GM18868 (cell line): ENCODE measurements around the gene ADRB2.

ENCODE experiments used
- ATAC-seq: cut with Tn5 transposase; IDR thresholded peaks from one replicate; pipeline ENCODE4 v1.9.1; 2021; ENCODE audit warnings: mild to moderate bottlenecking, moderate library complexity; ENCODE audit not compliant: unreplicated experiment

ADRB2 gene

DNA sequence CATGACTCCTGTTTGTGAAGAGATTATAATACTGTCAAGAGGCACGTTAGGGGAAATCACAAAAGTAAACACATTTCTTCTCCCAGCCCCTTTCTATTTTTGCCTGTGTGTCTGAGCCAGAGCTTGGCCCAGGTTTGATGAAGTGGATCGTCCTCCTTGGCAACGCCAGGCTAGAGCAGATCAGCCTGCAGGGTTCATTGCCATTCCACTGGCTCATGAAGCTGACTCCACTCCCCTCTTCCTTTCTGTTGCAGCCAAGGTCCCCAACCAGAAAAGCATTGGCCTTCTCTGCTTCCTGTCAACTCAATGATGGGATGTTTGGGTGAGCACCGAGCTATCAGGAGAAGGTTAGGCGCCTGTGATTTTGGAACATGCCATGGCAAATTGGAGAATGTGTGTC is 3.3 kb downstream of the ADRB2 start:
- ATAC-seq = no peak

DNA sequence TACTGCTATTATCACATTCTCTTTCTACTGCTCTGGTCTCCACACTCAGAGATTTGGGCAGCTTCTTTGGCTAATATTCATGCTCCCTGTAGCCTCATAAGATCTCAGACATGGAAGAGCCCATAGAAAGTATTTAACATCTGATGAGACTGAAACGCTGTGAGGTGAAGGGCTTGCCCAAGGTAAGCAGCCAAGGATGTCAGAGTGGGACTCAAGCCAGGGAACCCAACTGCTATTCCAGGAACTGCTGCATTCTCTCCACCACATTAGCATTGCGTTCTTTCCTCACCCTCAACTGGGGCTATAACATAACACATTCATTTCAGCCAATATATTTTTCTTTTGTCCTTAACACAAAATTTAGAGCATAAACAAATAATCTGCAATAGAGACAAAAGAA is 3.8 kb downstream of the ADRB2 start:
- ATAC-seq = no peak

DNA sequence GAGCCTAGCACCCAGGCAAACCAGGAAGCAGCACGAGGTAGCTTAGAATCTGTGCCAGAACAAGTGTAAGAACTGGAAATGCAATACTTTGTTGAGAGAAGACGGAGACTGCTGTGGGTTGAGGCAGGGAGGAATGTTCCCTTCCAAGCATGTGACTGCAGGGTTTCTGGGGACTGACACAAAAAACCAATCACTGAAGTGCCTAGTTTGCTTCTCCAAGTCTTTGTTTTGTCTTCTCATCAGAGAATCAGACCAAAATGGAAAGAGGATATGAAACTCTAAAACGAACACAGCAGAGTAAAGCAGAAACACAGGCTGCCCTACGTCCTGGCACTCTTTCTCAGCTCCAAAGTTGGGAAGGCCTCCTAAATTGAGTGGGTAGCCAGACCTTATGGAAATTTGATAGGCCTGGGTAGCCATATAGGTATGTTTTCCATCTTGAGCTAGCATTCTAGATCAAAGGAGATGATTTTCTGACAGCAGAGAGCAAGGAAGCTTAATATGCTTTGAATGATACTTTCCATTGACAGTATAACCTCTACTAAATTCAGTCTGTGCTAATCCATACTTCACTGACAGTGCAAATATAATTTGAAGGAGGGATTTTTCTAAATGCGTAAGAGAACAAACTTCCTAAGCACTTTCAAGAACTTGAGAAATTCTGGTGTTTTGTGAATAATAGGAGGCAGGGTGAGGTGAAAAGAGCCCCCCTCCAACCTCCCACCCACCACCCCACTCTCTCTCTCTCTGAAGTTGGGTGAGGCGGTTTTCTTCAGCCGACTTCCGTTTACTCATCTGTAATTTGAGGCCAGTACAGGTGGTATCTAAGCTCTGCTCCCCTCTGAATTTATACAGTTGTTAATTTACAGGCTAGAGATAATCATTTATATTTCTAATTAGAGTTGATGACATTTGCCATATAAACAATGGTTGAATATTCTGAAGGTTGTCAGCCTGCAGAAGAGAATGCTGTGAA is 5.5 kb downstream of the ADRB2 start:
- peak; percentile 85 for ATAC-seq

DNA sequence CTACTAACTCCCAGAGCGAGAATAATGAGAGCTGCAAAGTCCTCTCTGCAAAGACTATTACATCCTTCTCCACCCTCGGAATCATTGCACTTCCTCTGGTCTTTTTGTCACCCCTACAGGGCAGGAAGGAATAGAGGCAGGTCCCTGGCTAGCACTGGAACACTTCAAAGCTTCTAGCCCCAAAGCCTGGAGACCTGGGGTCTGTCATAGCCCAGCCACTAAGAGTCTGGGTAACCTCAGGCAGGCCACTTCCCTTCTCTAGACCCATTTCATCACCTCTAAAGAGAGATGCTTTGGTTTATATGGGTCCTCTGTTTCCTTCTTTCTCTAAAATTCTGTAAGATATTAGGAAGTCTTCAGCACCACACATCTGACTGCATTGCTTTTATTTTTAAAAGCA is 6.7 kb downstream of the ADRB2 start:
- ATAC-seq = no peak

DNA sequence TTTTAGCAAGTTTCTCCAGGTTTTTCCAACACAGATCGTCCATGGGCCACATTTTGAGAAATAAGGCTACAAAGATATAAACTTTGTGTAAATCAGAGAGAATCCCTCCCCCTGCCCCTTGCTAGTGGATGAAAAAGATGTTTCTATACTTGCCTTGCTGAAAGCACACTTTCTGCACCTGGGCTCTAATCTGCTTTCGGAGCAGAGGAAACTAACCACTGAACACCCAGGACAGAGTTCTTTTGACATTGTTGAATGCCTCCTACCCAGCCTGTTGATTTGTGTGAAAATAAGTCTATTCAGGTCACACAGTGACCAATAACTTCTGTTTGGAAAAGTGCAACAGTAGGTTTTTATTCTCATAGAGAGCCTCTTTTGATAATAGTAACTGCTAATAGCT is 7.5 kb downstream of the ADRB2 start:
- no peak for ATAC-seq

DNA sequence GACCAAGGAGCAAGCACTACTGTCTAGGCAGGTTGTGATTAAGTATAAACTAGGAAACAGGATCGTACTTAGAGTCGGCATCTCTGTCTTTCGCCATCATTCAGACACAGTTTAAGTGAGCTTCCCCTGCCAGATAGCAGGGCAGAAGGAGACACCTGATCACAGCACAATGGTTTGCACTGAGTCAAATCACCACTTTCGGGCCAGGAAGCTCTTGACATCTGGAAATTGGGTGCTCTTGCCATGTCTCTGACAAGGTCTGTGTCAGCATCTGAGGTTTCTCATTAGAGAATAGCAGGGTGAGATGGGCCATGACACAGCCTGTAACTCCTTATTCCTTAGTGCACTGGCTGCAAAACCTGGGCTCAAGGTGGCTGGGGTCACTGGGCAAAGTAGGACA is 8.3 kb downstream of the ADRB2 start:
- ATAC-seq = peak; percentile 29

DNA sequence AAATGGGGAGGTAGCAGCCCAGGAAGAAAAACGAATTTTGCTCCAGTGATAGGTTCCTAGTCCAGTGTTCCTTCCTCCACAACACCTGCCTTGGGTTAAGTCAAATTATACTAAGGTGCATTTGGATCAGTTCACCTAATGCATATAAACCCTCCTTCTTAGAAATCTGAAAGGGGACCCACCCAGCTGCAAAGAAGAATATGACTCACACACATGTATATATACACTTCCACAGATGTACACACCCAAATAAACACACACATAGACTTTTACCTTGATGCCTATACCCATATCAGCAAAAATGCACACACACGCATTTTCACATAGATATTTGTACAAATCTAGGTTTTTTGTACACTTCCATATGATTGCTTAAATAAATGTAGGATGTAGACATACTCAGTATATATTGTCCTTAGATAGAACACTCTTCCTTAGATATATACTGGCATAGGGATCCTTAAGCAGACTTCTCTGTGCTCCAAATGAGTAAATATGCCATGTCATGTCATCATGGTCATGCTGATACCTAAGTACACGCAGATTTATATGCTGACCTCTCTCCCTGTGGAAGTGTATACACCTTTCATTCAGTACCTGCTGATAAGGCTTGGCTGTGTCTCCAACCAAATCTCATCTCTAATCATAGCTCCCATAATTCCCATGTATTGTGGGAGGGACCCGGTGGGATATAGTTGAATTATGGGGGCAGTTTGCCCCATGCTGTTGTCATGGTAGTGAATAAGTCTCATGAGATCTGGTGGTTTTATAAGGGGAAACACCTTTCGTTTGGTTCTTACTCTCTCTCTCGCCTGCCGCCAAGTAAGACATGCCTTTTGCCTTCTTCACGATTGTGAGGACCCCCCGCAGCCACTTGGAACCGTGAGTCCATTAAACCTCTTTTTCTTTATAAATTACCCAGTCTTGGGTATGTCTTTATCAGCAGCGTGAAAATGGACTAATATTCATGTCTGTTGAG is 10.2 kb downstream of the ADRB2 start:
- no peak for ATAC-seq

DNA sequence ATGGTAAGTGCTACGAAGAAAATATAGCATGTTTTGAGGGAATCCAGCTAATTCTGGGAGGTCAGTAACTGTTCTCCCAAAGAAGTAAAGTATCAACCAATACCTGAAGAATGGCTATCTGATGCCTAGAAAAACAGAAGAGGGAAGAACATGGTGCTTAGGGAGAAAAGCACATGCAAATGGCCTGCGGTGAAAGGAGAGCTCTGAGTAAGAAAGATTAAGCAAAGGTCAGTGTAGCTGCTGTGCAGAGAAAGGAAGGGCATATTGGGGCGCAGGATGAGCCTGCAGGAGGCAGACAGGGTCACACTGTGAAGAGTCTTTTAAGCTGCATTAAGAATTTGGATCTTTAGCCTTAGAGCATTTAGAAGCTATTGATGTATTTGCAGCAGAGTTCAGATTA is 11.0 kb downstream of the ADRB2 start:
- no peak for ATAC-seq

DNA sequence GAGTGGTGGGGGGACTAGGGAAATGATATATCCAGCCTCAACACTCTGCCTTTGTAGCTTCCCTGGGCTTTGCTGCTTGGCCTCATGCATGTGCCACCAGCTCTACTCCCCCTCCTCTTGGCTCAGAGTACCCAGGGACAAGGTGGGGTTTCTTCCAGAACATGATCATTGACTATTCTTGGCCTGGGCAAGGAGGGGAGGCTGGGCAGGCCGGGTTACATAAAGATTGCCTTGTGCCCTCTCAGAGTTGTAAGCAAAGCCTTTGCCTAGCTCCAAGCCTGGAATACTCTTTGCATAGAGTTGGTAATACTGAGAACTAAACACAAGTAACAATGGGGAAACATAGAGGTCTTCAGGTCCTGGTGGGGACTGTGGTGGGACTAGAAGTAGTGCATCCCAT is 11.9 kb downstream of the ADRB2 start:
- ATAC-seq = no peak

DNA sequence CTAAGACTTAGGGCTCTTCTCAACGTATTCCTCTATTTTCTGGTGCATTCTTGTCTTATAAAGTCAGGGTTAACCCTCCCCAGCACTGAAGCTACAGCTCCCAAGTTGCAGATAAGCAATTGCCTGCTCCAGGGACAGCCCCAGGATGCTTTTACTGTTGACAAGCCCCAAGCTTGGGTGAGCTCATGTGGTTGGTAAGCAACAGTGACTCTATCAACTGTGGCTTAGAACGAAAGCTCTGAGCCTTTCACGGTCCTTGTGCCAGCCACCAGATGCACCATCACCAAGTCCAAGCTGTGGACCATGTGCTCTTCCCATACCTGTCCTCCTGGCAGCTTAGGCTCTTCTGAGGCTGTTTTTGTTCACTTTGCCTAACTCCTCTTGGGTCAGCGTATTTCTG is 13.5 kb downstream of the ADRB2 start:
- ATAC-seq = peak; percentile 81

DNA sequence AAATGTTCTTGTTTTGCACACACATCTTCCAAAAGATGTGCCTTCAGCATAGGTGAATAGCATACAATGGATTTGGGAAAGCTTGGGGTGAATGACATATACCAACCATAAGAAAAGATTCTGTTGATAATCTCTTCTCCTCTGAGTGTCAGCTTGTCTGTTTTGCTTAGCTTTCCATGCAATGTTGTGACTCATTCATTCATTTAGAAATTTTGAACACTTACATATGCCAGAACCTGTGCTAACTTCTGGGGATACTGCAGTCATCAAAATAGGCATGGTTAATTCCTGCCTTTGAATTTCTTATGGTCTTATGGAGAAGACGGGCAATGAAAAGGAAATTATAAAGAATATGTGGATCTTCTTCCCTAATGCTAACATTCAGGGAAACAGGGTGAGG is 14.1 kb downstream of the ADRB2 start:
- no peak for ATAC-seq

DNA sequence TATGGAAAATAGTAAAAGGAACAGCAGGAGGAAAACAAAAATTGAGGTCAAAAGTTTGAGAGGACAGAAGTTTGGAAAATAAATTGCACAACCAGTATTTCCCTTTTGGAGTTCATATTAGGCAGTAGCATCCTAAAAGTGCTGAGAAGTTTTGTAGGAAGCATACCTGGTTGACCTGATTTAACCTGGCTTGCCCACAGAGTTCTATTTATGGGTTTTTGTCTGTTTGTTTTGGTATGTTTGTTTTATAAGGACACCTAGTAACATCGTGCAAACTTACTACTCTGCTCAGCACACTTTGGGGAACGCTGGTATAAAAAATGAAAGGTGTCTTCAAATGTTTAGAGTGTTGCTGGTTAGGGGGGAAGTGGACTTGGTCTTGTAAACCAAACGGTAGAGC is 15.1 kb downstream of the ADRB2 start:
- ATAC-seq = no peak

DNA sequence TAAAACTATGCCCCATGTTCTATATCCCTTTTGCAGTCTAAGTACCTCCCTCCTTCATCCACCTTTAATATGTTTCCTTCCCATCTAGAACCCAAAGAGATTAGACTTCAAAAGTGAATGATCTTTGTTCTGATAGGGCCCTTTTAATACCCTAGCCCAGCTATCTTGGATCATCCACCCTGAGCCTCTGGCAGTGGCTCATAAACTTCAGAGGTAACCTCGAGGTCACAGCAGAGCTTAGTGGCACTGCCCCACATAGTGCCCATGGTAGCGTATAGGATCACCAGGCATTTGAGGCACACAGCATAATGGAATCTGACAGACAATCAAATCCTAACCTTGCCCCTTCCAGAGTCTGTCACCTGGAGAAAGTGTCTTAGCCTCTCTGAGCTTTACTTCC is 15.8 kb downstream of the ADRB2 start:
- ATAC-seq = no peak

DNA sequence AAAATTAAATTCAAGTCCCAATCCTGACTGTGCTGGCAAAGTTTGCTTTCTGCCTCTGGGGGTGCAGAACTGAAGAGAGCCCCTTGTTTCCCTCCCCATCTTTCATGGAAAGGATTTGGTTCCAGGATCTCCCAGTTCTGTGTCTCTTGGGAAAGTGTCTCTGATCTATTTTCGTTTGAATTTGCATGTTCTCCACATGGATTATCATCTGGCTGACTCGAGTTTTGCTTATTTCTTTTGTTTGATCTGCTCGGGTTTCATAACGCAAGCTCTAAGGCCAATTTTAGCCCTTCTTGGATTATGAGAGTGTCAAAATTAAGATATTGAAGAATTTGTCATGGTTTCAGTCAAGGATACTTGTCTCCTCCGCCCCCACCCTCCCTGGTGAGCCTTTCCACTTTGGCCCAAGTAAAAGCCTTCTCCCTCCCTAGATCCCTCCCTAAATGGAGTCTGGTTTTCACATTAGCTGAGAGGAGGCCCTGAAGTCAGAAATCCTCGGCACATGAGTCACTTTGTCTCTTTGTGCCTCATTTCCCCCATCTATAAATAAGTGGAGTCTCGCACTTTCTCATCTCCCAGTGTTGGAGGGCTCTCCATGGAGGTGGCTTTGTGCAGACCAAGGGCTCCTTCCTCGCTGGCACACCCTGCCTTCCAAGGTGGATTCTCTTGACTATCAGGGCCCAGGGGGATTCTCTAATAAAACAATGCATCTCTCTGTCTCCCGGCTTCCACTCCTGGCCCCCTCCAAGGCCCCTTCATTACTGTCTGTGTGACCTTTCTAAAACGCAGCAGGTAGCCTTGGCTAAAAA is 17.3 kb downstream of the ADRB2 start:
- no peak for ATAC-seq

DNA sequence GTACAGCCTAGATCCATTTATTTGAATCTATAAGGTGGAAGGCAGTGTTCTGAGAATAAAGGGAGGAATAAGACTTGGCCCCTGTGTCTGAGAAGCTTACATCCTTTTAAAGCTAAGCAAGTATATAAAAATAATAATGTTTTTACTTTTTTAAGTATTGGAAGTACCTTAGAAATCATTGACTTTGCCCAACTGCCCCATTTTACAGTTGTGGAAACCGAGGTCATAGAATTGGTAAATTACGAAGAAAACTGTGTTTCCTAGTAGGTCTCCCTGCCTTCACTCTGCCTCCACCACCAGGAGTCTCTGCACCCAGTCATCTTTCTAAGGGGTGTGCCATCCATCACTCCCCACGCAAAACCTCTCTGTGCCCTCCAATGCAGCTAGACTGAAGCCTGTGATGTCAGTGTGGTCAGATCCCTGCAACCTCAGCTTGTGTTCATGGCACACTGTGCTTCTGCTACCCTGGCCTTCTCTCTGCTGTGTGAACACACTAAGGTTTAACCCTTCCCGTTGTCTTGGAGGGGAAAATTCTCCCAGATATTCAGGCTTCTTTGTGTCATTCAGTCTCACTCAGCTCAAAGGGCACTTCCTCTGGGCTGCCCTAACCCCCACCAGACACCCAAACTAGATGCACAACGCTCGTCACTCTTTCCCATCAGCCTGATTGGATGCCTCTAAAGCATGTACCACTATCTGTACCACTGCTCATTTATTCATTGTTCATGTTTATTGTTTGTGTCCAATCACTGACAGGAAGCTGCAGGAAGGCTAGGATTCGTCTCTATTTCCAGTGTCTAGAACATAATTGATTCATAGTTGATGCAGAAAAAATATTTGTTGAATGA is 18.2 kb downstream of the ADRB2 start:
- no peak for ATAC-seq

DNA sequence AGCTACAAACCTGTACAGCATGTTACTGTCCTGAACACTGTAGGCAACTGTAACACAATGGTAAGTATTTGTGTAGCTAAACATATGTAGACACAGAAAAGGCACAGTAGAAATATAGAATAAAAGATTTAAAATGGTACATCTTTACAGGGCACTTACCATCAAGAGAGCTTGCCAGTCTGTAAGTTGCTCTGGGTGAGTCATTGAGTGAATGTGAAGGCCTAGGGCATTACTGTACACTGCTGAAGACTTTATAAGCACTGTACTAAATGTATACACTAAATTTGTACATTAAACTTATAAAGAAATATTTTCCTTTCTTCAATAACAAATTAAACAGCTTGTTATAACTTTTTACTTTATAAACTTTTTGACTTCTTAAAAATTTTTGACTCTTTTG is 20.5 kb downstream of the ADRB2 start:
- no peak for ATAC-seq

DNA sequence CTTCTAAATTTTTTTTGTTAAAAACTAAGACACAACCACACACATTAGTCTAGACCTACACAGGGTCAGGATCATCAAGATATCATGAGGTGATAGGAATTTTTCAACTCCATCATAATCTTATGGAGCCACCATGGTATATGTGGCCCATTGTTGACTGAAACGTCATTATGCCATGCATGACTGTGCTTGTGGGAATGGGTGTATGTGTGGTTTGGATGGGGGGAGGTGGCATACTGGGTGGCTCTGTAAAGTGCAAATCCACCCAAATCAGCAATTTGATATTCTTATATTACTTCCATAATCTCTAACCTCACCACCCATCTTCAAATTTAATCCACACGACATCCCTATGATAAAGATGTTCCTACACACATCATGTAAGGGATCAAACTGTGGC is 21.0 kb downstream of the ADRB2 start:
- no peak for ATAC-seq

DNA sequence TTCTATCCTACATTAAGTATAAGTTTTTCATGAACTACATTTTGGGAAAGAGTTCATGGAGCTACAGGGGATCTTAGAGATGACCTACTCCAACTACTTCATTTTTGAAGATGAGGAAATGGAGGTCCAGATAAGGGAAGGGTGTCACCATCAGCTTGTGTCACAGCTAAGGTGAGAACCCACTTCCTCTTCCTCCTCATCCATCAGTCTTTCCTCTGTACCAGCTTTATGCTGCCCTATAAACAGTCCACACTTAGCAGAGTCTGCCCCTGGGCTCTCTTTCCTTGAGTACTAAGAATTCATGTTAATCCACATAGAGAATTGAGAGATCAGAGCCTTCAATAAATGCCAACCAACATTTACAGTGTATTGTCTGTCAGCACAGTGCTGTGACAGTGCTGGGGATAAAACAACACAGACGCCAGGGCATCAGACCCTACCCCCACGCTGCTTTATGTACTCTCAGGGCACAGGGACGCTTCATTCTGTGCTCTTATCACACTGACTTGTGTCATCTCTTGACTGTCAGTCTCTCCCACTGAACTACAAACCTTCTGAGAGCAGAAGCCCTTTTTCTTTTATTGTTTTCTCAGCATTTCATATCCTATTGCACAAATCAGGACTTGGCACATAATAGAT is 22.1 kb downstream of the ADRB2 start:
- no peak for ATAC-seq

DNA sequence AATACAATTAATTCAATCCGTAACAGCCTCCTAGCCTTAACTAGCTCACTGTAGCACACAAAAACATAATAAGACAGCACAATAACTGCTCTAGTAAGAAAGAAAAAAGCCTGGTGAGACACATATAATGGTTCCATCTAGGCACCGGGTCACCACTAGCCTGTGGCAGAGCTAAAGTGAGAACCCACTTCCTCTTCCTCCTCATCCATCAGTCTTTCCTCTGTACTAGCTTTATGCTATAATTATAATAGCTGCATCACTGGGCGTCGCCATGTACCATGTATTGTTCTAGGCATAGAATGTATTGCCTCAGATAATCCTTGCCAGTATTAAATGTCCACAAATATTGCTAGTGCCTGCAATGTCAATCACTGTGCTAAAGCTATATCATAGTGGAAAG is 23.1 kb downstream of the ADRB2 start:
- peak; percentile 33 for ATAC-seq
